Neutrophil (primary cell): ENCODE data around the gene RUBCNL.
A peak's percentile ranks its signal among the peaks of the same experiment; 100 is the strongest.

ENCODE experiments used
- H3K27ac ChIP-seq: fragments of 200-600 bp; sonication (generic); 2 replicates; pipeline ENCODE4 v1.5.1; 2016; ENCODE audit warnings: mild to moderate bottlenecking, moderate library complexity
- H3K27me3 ChIP-seq: fragments of 200-600 bp; sonication (generic); 2 replicates; pipeline ENCODE4 v1.6.0; 2016; ENCODE audit warnings: mild to moderate bottlenecking
- H3K36me3 ChIP-seq: fragments of 200-600 bp; sonication (generic); 2 replicates; pipeline ENCODE4 v1.5.1; 2017
- H3K4me1 ChIP-seq, 2 experiments: fragments of 200-600 bp in 1 of 2; sonication (generic) in 1 of 2; 1 replicate in 1 of 2; 2 replicates in 1 of 2; pipeline versions ENCODE4 v1.5.1 to v1.6.1; 2013 to 2016; ENCODE audit warnings: low read depth in 1 of 2, low read length in 1 of 2, mild to moderate bottlenecking in 1 of 2, moderate library complexity in 1 of 2; ENCODE audit not compliant: control insufficient read depth in 1 of 2, insufficient read depth in 1 of 2
- H3K4me3 ChIP-seq, 2 experiments: fragments of 200-600 bp in 1 of 2; sonication (generic) in 1 of 2; 1 replicate in 1 of 2; 2 replicates in 1 of 2; pipeline ENCODE4 v1.5.1; 2013 to 2016; ENCODE audit warnings: low read depth in 1 of 2, low read length in 1 of 2, mild to moderate bottlenecking in 1 of 2, moderate library complexity in 1 of 2
- H3K9me3 ChIP-seq: fragments of 200-600 bp; sonication (generic); 2 replicates; pipeline ENCODE4 v1.5.1; 2016
- TF ChIP-seq, protein P1 (sequence below): fragments of 200-600 bp; sonication (generic); IDR thresholded peaks from 2 replicates; pipeline ENCODE4 v1.5.1; 2016; ENCODE audit warnings: antibody characterized with exemption

The RUBCNL gene

DNA sequence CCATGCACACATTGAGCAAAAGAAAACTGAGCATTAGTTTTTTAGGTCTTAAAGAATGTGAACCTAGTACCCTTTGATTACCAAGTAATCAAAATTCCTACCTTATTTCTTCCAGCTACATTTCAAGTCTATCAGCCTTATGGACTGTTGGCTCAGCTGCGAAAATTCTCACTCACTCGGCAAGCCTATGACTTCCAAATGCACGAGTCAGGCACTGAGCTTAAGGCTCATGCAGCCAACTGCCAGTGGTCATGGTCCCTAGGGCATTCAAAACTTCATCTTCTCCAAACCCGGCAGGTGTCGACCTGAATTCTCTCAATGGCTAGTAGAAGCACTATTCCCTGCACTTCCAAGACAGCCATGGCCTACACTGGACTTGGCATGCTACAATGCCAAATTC, 41.2 kb downstream of the RUBCNL start:
- H3K27ac ChIP-seq, result no peak overlapping the region
- peaks cover 9% of the 10 kb centered on the region in 2 experiments for H3K4me1 ChIP-seq
- H3K27me3 ChIP-seq, result no peaks in the 10 kb centered on the region
- H3K9me3 ChIP-seq, result no peaks in the 10 kb centered on the region
- TF ChIP-seq, protein P1, sequence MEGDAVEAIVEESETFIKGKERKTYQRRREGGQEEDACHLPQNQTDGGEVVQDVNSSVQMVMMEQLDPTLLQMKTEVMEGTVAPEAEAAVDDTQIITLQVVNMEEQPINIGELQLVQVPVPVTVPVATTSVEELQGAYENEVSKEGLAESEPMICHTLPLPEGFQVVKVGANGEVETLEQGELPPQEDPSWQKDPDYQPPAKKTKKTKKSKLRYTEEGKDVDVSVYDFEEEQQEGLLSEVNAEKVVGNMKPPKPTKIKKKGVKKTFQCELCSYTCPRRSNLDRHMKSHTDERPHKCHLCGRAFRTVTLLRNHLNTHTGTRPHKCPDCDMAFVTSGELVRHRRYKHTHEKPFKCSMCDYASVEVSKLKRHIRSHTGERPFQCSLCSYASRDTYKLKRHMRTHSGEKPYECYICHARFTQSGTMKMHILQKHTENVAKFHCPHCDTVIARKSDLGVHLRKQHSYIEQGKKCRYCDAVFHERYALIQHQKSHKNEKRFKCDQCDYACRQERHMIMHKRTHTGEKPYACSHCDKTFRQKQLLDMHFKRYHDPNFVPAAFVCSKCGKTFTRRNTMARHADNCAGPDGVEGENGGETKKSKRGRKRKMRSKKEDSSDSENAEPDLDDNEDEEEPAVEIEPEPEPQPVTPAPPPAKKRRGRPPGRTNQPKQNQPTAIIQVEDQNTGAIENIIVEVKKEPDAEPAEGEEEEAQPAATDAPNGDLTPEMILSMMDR, result no peak
- no peak overlapping the region for H3K4me3 ChIP-seq
- H3K36me3 ChIP-seq, result peaks cover 100% of the 10 kb centered on the region

DNA sequence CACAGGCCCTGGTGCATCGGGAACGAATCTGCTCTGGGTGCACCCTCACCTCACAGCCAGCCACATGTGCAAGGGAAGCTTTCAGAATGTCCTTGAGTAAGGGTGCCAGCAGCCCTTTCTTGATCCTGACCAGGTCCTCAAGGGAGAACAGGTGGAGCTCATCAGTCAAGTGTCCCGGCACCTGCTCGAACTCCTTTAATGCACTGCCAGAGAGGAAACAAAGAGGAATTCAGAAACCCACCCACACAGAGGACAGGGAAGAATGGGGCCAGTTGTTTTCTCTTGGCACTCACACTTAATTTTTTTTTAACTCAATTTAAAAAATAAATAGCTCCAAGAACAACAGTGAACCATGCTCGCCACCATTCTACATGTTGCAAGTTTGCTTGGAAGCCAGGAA, 41.7 kb downstream of the RUBCNL start:
- Histone ChIP-seq H3K27ac (no peak overlapping the region), H3K4me1 (peaks cover 13 to 14% of the 10 kb centered on the region in 2 experiments), H3K27me3 (no peaks in the 10 kb centered on the region), H3K36me3 (peaks cover 100% of the 10 kb centered on the region), H3K4me3 (no peak overlapping the region), H3K9me3 (no peaks in the 10 kb centered on the region)
- TF ChIP-seq, protein P1, result no peak

DNA sequence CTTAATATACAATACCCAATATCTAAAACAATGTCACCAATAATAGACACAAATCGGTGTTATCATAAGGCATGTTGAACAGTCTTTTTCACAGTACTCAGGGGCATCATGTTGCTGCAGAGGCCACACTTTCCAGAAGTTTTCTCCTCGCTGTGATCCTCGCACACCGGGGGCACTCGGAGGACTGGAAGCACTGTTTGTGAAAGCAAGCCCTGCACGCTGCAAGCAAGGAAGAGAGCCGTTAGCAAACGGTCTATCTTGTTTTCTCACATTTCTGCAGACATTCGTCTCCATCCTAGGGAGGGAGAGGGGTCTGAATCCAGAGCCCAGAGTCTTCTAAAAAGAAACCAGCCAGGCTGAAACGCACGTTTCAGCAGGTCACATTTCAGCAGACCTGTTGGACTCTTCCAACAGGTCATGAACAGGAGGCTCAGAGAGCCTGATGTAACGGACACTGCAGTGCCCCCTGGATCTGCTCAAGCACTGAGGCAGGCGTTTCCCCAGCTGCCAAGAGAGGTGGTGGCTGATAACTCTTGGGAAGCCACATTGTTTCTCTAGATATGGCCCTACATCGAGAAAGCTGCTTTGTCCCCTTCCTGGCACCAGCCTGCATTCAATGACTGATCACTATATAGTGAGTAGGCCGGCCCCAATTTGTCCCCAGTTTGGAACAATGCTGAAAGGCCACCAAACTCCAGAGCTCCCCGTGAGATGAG, 43.6 kb downstream of the RUBCNL start:
- peaks cover 90% of the 10 kb centered on the region for H3K36me3 ChIP-seq
- H3K4me1 ChIP-seq, result peaks cover 33 to 34% of the 10 kb centered on the region in 2 experiments
- no peak overlapping the region for H3K4me3 ChIP-seq
- H3K9me3 ChIP-seq, result no peaks in the 10 kb centered on the region
- no peak overlapping the region for H3K27ac ChIP-seq
- H3K27me3 ChIP-seq, result no peaks in the 10 kb centered on the region
- TF ChIP-seq, protein P1, result no peak

DNA sequence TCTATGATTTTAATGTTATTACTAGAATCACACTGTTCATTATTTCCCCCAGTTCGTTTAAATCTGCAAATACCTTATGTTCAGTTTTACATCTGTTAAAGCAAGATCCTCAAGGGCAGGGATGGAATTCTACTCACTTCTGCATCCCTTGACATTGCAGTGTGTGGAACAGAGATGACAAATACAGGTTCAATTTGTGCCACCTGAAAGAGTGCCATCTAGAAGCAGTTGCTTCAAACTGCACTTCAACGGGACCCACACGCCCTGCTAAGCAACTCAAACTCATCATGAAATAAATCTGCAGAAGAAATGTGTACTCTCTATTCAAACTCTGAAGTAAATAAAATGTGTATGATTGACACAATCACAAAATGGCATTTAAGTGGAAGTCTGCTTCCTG, 44.5 kb downstream of the RUBCNL start:
- TF ChIP-seq, protein P1, result no peak
- H3K27me3 ChIP-seq, result no peaks in the 10 kb centered on the region
- no peaks in the 10 kb centered on the region for H3K9me3 ChIP-seq
- H3K27ac ChIP-seq, result no peak overlapping the region
- no peak overlapping the region for H3K4me3 ChIP-seq
- H3K36me3 ChIP-seq, result peaks cover 86% of the 10 kb centered on the region
- H3K4me1 ChIP-seq, result peaks cover 39 to 41% of the 10 kb centered on the region in 2 experiments

DNA sequence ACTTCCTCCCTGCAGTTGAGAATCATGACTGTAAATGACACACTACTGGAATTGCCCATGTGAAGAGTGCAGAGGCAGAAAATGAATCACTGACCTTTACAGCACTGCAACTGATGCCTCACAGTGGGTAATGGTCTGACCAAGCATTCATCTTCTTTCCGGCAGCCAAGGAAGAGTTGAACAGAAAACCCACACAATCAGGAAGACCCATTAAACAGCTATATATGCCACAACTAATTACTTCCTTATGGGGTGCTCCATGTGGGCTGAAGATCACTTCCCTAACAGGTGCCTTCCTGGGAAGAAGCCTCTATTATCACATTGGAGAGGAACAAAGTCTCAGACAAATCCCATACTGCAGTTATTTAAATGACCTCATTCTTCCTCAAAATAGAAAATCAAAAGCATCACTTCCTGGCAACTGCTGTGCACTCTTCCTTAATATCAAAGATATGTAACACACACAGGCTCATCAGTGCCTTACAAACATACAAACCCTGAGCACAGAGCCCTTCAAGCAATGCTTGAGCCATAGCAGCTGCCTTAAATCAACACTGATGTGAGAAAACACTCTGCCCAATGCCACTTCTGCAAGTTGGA, 45.8 kb downstream of the RUBCNL start:
- Histone ChIP-seq H3K27me3 (no peaks in the 10 kb centered on the region), H3K4me3 (no peak overlapping the region), H3K27ac (peak overlapping the region; percentile 83), H3K9me3 (no peaks in the 10 kb centered on the region), H3K4me1 (peaks cover 39 to 41% of the 10 kb centered on the region in 2 experiments), H3K36me3 (peaks cover 73% of the 10 kb centered on the region)
- TF ChIP-seq, protein P1, result no peak
